Measurements from ENCODE around the gene SH2D6.

Gene SH2D6

DNA sequence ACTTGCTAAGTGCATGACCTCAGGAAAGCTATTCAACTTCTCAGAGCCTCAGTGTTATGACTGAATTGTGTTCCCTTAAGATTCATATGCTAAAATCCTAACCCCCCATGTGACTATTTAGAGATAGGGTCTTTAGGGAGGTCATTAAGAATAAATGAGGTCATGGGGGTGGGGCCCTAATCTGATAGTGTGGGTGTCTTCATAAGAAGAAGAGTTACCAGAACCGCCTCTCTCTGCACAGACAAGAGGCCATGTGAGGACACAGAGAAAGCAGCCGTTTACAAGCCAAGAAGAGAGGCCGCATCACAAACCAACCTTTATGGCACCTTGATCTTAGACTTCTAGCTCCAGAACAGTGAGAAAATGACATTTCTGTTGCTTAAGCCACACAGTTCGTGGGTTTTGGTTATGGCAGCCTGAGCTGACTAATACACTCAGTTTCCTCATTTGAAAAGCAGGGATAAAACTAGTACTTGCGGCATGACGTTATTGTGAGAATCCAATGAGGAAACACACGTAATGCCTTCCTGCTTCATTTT is 9.9 kb downstream of the SH2D6 start:
- Histone ChIP-seq H3K9ac (ENCODE audit: low read length) (no peak overlapping the region), H3K79me2 (ENCODE audit: control insufficient read depth, insufficient read depth, low read length) (no peaks in the 10 kb centered on the region), H2BK120ac (ENCODE audit: low read depth, low read length) (no peak overlapping the region), H3K4me1 (ENCODE audit: control insufficient read depth, low read depth, low read length) (peaks cover 6% of the 10 kb centered on the region), H3K23ac (ENCODE audit: low read length) (no peak overlapping the region), H3K27ac (ENCODE audit: low read depth, low read length) (no peak overlapping the region), H3K4ac (ENCODE audit: low read depth, low read length) (no peak overlapping the region), H3K4me3 (ENCODE audit: low read length) (no peak overlapping the region), H2AK5ac (ENCODE audit: low read length) (no peak overlapping the region), H3K4me2 (ENCODE audit: low read length) (no peak overlapping the region), H4K5ac (ENCODE audit: low read length) (no peak overlapping the region), H2BK15ac (replicated peaks; ENCODE audit: low read depth) (no peak overlapping the region), H3K18ac (ENCODE audit: low read length) (no peak overlapping the region), H3K79me1 (ENCODE audit: low read length) (no peaks in the 10 kb centered on the region), H3K36me3 (ENCODE audit: control insufficient read depth, insufficient read depth, low read length) (no peaks in the 10 kb centered on the region), H3K27me3 (ENCODE audit: insufficient read depth, low read length, poor library complexity) (no peaks in the 10 kb centered on the region), H2BK5ac (ENCODE audit: low read length) (no peak overlapping the region), H3K56ac (ENCODE audit: low read length) (no peak overlapping the region), H4K8ac (ENCODE audit: low read depth, low read length) (no peak overlapping the region)
- WGBS (ENCODE audit: extremely low coverage, insufficient coverage, low lambda C conversion rate) = no CpG with 5 or more reads among the region's 7 CpGs
- DNase-seq = no peak

DNA sequence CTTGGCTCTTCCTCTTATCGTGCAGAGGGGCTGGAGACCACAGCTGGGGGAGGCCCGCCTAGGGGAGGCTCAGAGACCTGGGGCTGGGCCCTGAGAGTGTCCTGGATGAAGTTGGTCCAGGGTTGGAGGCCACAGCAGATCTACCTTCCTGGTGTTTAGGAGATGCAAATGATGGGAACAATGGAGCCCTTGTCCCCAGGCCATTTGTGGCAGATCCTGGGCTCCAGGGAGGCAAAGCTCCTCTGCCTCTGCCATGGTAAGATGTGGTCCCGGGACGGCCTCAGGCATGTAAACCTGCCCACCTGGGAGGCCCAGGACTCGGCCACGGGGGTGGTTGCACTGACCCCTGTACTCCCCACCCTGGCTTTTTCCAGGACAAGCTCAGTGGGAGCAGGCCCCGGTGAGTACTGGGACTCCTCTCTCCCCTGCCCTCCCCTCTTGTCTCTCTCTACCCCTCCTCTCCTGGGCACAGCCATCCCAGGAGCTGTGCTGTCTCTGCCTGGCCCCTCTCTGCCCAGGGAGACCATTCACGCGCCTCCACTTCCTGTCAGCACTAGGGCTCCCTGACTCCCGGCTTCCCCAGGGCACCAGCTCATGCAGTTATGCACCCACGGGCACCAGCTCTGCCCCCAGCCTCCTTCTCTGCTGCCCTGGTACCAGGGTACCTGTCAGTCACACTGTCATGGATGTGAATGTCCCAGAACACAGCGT is 10.9 kb downstream of the SH2D6 start:
- no CpG with 5 or more reads among the region's 12 CpGs for WGBS (ENCODE audit: extremely low coverage, insufficient coverage, low lambda C conversion rate)
- Histone ChIP-seq H3K4me1 (ENCODE audit: control insufficient read depth, low read depth, low read length) (peaks cover 6% of the 10 kb centered on the region), H3K9ac (ENCODE audit: low read length) (no peak overlapping the region)

DNA sequence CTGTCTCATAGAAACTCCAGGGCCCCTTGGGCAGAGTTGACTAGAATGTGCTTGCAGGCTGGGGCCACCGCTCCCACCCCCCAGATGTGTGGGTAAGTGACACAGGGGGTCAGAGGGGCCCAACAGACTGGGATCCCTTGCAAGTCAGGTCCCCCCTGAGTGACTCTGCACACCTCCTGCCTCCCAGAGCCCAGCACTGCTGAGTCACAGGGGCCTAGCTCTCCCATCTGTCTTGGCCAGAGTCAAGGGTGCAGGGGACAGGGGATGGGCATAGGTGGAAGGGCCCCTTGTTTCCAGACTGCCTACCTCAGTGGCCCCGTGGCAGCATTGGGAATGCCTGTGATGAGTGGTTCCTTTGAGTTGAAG is 11.4 kb downstream of the SH2D6 start:
- WGBS (ENCODE audit: extremely low coverage, insufficient coverage, low lambda C conversion rate) = no CpG with 5 or more reads among the region's 2 CpGs
- Histone ChIP-seq H4K8ac (ENCODE audit: low read depth, low read length) (no peak overlapping the region), H3K27ac (ENCODE audit: low read depth, low read length) (no peak overlapping the region)

More for the DNA sequence above, 10.9 kb downstream of the SH2D6 start:
- H3K36me3 ChIP-seq (ENCODE audit: control insufficient read depth, insufficient read depth, low read length) = no peaks in the 10 kb centered on the region
- H3K4ac ChIP-seq (ENCODE audit: low read depth, low read length) = no peak overlapping the region
- no peak overlapping the region for H4K8ac ChIP-seq (ENCODE audit: low read depth, low read length)
- no peaks in the 10 kb centered on the region for H3K79me2 ChIP-seq (ENCODE audit: control insufficient read depth, insufficient read depth, low read length)
- H2BK5ac ChIP-seq (ENCODE audit: low read length) = no peak overlapping the region
- no peak overlapping the region for H3K18ac ChIP-seq (ENCODE audit: low read length)
- H3K4me2 ChIP-seq (ENCODE audit: low read length) = no peak overlapping the region
- H3K27me3 ChIP-seq (ENCODE audit: insufficient read depth, low read length, poor library complexity) = no peaks in the 10 kb centered on the region
- H2AK5ac ChIP-seq (ENCODE audit: low read length) = no peak overlapping the region
- H3K27ac ChIP-seq (ENCODE audit: low read depth, low read length) = no peak overlapping the region
- H2BK15ac ChIP-seq (replicated peaks; ENCODE audit: low read depth) = no peak overlapping the region
- DNase-seq = no peak
- H3K23ac ChIP-seq (ENCODE audit: low read length) = no peak overlapping the region
- H4K5ac ChIP-seq (ENCODE audit: low read length) = no peak overlapping the region
- H3K79me1 ChIP-seq (ENCODE audit: low read length) = no peaks in the 10 kb centered on the region
- H3K56ac ChIP-seq (ENCODE audit: low read length) = no peak overlapping the region
- H3K4me3 ChIP-seq (ENCODE audit: low read length) = no peak overlapping the region
- no peak overlapping the region for H2BK120ac ChIP-seq (ENCODE audit: low read depth, low read length)

DNA sequence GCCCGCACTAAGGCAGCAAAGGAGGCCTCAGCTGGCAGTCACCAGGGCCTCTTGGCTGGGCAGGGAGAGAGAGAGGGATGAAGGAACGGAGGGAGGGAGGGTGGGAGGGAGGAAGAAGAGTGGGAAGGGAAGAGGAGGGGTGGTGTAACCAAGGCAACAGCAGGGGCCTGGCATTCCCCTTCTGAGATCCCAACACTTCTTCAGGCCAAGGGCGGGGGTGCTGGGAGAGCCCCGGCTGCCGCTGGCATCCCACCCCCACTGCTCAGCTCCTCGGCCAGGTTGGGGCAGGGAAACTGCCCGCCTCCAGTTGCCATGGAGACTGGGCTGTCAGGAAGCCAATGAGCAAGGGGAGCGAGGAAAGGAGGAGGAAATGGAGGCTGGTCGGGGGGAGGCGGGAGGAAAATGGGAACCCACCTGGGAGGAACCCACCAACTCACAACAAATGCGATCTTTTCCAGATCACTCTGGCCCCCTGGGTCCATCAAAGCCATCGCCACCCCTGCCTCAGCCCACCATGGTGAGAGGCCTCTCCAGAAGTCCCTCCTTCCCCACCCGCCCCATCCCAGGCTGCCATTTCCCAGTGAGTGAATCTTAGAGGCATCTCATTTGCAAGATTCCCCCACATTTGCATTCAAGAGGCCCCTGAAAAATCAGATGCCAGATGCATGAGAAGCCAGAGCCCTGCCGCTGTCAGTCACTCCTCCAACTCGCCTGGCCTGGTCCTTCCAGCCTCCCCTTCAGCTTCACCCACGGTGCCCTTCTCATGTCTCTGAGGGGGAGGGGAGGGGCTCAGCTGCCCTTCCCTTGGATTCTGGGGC is 12.4 kb downstream of the SH2D6 start:
- Histone ChIP-seq H2BK5ac (ENCODE audit: low read length) (no peak overlapping the region), H3K79me1 (ENCODE audit: low read length) (no peaks in the 10 kb centered on the region), H3K56ac (ENCODE audit: low read length) (peak overlapping the region; percentile 78), H3K4me1 (ENCODE audit: control insufficient read depth, low read depth, low read length) (peaks cover 6% of the 10 kb centered on the region), H3K79me2 (ENCODE audit: control insufficient read depth, insufficient read depth, low read length) (no peaks in the 10 kb centered on the region), H3K36me3 (ENCODE audit: control insufficient read depth, insufficient read depth, low read length) (no peaks in the 10 kb centered on the region), H2AK5ac (ENCODE audit: low read length) (no peak overlapping the region), H4K8ac (ENCODE audit: low read depth, low read length) (no peak overlapping the region), H3K4me3 (ENCODE audit: low read length) (no peak overlapping the region), H4K5ac (ENCODE audit: low read length) (no peak overlapping the region), H3K23ac (ENCODE audit: low read length) (no peak overlapping the region), H3K27ac (ENCODE audit: low read depth, low read length) (peak overlapping the region; percentile 10), H2BK120ac (ENCODE audit: low read depth, low read length) (no peak overlapping the region), H3K27me3 (ENCODE audit: insufficient read depth, low read length, poor library complexity) (no peaks in the 10 kb centered on the region), H3K9ac (ENCODE audit: low read length) (peak overlapping the region; percentile 31), H3K18ac (ENCODE audit: low read length) (no peak overlapping the region), H3K4ac (ENCODE audit: low read depth, low read length) (no peak overlapping the region), H3K4me2 (ENCODE audit: low read length) (peak overlapping the region; percentile 25), H2BK15ac (replicated peaks; ENCODE audit: low read depth) (no peak overlapping the region)
- DNase-seq = peak; percentile 95
- no CpG with 5 or more reads among the region's 16 CpGs for WGBS (ENCODE audit: extremely low coverage, insufficient coverage, low lambda C conversion rate)

More for the DNA sequence above, 11.4 kb downstream of the SH2D6 start:
- no peak overlapping the region for H3K4ac ChIP-seq (ENCODE audit: low read depth, low read length)
- H3K79me1 ChIP-seq (ENCODE audit: low read length) = no peaks in the 10 kb centered on the region
- no peaks in the 10 kb centered on the region for H3K36me3 ChIP-seq (ENCODE audit: control insufficient read depth, insufficient read depth, low read length)
- no peak overlapping the region for H4K5ac ChIP-seq (ENCODE audit: low read length)
- DNase-seq = no peak
- H3K23ac ChIP-seq (ENCODE audit: low read length) = no peak overlapping the region
- no peak overlapping the region for H3K9ac ChIP-seq (ENCODE audit: low read length)
- no peak overlapping the region for H2BK120ac ChIP-seq (ENCODE audit: low read depth, low read length)
- no peak overlapping the region for H2BK15ac ChIP-seq (replicated peaks; ENCODE audit: low read depth)
- H3K4me1 ChIP-seq (ENCODE audit: control insufficient read depth, low read depth, low read length) = peaks cover 6% of the 10 kb centered on the region
- H2AK5ac ChIP-seq (ENCODE audit: low read length) = peak overlapping the region; percentile 40
- H3K4me2 ChIP-seq (ENCODE audit: low read length) = no peak overlapping the region
- H3K56ac ChIP-seq (ENCODE audit: low read length) = no peak overlapping the region
- H3K79me2 ChIP-seq (ENCODE audit: control insufficient read depth, insufficient read depth, low read length) = no peaks in the 10 kb centered on the region
- no peak overlapping the region for H2BK5ac ChIP-seq (ENCODE audit: low read length)
- H3K4me3 ChIP-seq (ENCODE audit: low read length) = no peak overlapping the region
- no peaks in the 10 kb centered on the region for H3K27me3 ChIP-seq (ENCODE audit: insufficient read depth, low read length, poor library complexity)
- no peak overlapping the region for H3K18ac ChIP-seq (ENCODE audit: low read length)

DNA sequence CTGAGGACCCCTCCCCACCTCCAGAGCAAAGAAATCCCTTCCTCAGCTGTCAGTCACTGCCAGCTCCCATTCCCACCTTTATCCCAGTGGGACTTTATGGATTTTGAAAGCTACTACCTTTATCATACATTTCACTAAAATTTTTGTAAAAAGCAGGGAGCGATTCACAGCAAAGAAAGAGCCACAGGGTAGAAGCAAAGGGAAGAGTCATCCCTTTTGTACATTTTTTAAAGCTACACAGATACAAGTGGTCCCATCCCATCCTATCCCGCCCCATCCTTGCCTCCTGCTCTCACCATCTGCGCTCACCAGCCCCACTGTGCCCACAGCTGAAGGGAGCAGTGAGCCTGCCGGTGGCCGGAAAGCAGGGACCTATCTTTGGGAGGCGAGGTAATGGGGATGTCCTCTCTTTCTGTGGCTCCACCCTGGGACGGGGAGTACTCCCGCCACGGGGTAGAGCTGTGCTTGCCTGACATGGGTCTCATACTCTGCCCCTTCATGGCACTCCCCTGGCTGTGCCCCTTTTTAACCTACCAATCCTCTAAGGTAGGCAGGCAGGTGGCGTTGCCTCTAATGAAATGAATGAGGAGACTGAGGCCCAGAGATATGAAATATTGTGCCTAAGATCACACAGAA is 13.2 kb downstream of the SH2D6 start:
- Histone ChIP-seq H3K56ac (ENCODE audit: low read length) (peak overlapping the region; percentile 78), H3K4me3 (ENCODE audit: low read length) (no peak overlapping the region), H3K4ac (ENCODE audit: low read depth, low read length) (no peak overlapping the region), H3K27ac (ENCODE audit: low read depth, low read length) (peak overlapping the region; percentile 10), H3K9ac (ENCODE audit: low read length) (peak overlapping the region; percentile 27), H3K79me2 (ENCODE audit: control insufficient read depth, insufficient read depth, low read length) (no peaks in the 10 kb centered on the region), H3K4me1 (ENCODE audit: control insufficient read depth, low read depth, low read length) (peaks cover 6% of the 10 kb centered on the region), H4K5ac (ENCODE audit: low read length) (no peak overlapping the region), H3K23ac (ENCODE audit: low read length) (no peak overlapping the region), H2BK15ac (replicated peaks; ENCODE audit: low read depth) (no peak overlapping the region), H3K18ac (ENCODE audit: low read length) (peak overlapping the region; percentile 5), H2BK5ac (ENCODE audit: low read length) (no peak overlapping the region), H3K36me3 (ENCODE audit: control insufficient read depth, insufficient read depth, low read length) (no peaks in the 10 kb centered on the region), H4K8ac (ENCODE audit: low read depth, low read length) (no peak overlapping the region), H2AK5ac (ENCODE audit: low read length) (no peak overlapping the region), H2BK120ac (ENCODE audit: low read depth, low read length) (no peak overlapping the region), H3K27me3 (ENCODE audit: insufficient read depth, low read length, poor library complexity) (no peaks in the 10 kb centered on the region), H3K4me2 (ENCODE audit: low read length) (peak overlapping the region; percentile 6), H3K79me1 (ENCODE audit: low read length) (no peaks in the 10 kb centered on the region)
- DNase-seq = no peak
- no CpG with 5 or more reads among the region's 10 CpGs for WGBS (ENCODE audit: extremely low coverage, insufficient coverage, low lambda C conversion rate)

Measured in mesendoderm (in vitro differentiated cells).